NB4 (cell line): ENCODE data around the gene ZER1.

Experiments used
- CTCF ChIP-seq: IDR thresholded peaks from one replicate; pipeline ENCODE4 v1.5.1; 2012; ENCODE audit warnings: low read depth, low read length
- MAX ChIP-seq: IDR thresholded peaks from 2 replicates; pipeline ENCODE4 v1.6.1; 2011; ENCODE audit warnings: low read depth, low read length
- MYC ChIP-seq: IDR thresholded peaks from 2 replicates; pipeline ENCODE4 v1.6.1; 2011; ENCODE audit warnings: low read depth, low read length
- POLR2A ChIP-seq: IDR thresholded peaks from 2 replicates; pipeline ENCODE4 v1.6.1; 2011; ENCODE audit warnings: mild to moderate bottlenecking; ENCODE audit not compliant: insufficient read length; ENCODE audit errors: extremely low read depth

DNA sequence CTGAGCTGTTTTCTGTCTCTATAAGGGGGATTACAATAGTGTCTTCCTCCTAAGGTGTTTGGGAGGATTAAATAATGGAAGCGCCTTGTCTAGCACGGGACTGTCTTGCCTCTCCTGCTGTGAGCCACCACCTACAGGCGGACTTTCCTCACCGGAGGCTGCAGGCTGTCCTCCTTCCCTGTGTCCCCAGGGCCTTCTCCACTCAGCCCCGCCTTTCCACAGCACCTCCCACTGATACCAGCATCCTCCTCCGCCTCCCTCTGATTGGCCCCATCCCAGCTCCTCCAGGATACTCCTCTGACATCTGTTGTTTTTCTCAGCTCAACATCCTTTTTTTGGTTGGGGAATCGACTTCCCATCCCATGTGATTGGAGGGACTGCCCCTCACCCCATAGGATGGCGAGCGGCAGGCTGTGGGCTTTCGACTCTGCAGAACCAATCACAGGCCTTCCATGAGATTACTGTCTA is 46.9 kb downstream of the ZER1 start:
- TF ChIP-seq POLR2A (no peak), MYC (no peak), CTCF (no peak), MAX (no peak)
